Trophoblast cell (in vitro differentiated cells and primary cell): ENCODE data around the gene RABGAP1. TPM values are rescaled to one million over a fixed set of nuclear protein-coding genes. Genes with fewer than 3 reads are reported as not detected.

Source experiments
- DNase-seq, 2 donors: peaks; one replicate each; pipeline ENCODE4 v3.0.0-alpha.2; 2016
- H2AFZ ChIP-seq: 2 replicates; pipeline ENCODE4 v1.6.1; 2013; ENCODE audit warnings: low read length, moderate library complexity, mild to moderate bottlenecking; ENCODE audit not compliant: insufficient read depth, poor library complexity
- H2AK5ac ChIP-seq: 2 replicates; pipeline ENCODE4 v1.6.1; 2013; ENCODE audit warnings: mild to moderate bottlenecking, low read length
- H2BK120ac ChIP-seq: 2 replicates; pipeline ENCODE4 v1.6.1; 2013; ENCODE audit warnings: low read length, mild to moderate bottlenecking, moderate library complexity; ENCODE audit not compliant: insufficient read depth, poor library complexity
- H2BK12ac ChIP-seq: 2 replicates; pipeline ENCODE4 v1.6.1; 2013; ENCODE audit warnings: mild to moderate bottlenecking, low read length, moderate library complexity
- H2BK5ac ChIP-seq: 2 replicates; pipeline ENCODE4 v1.6.1; 2013; ENCODE audit warnings: low read length, low read depth, moderate library complexity, mild to moderate bottlenecking; ENCODE audit not compliant: poor library complexity
- H3K14ac ChIP-seq: 2 replicates; pipeline ENCODE4 v1.6.1; 2013; ENCODE audit warnings: mild to moderate bottlenecking, low read length
- H3K18ac ChIP-seq: 2 replicates; pipeline ENCODE4 v1.6.1; 2013; ENCODE audit warnings: mild to moderate bottlenecking, low read length
- H3K23ac ChIP-seq: 2 replicates; pipeline ENCODE4 v1.6.1; 2013; ENCODE audit warnings: low read length
- H3K27ac ChIP-seq: 2 replicates; pipeline ENCODE4 v1.5.1; 2013; ENCODE audit warnings: low read depth, mild to moderate bottlenecking, inconsistent platforms, low read length, moderate library complexity
- H3K27me3 ChIP-seq: 2 replicates; pipeline ENCODE4 v1.6.1; 2013; ENCODE audit warnings: inconsistent platforms, mild to moderate bottlenecking, low read length, moderate library complexity; ENCODE audit not compliant: insufficient read depth
- H3K36me3 ChIP-seq, 2 experiments: 1 replicate in 1 of 2; 2 replicates in 1 of 2; pipeline ENCODE4 v1.6.1; 2013; ENCODE audit warnings: low read length in 2 of 2, mild to moderate bottlenecking in 2 of 2, moderate library complexity in 1 of 2; ENCODE audit not compliant: insufficient read depth in 2 of 2, control insufficient read depth in 1 of 2
- H3K4ac ChIP-seq: 2 replicates; pipeline ENCODE4 v1.6.1; 2013; ENCODE audit warnings: low read depth, mild to moderate bottlenecking, low read length, moderate library complexity
- H3K4me1 ChIP-seq, 2 experiments: 1 replicate in 1 of 2; 2 replicates in 1 of 2; pipeline ENCODE4 v1.6.1; 2013; ENCODE audit warnings: low read length in 2 of 2, mild to moderate bottlenecking in 2 of 2, moderate library complexity in 1 of 2; ENCODE audit not compliant: insufficient read depth in 2 of 2, control insufficient read depth in 1 of 2
- H3K4me2 ChIP-seq: 2 replicates; pipeline ENCODE4 v1.6.1; 2013; ENCODE audit warnings: inconsistent platforms, mild to moderate bottlenecking, low read length, moderate library complexity
- H3K4me3 ChIP-seq: 2 replicates; pipeline ENCODE4 v1.5.1; 2013; ENCODE audit warnings: mild to moderate bottlenecking, low read depth, low read length, inconsistent platforms
- H3K79me1 ChIP-seq: one replicate; pipeline ENCODE4 v1.6.1; 2013; ENCODE audit warnings: low read length
- H3K79me2 ChIP-seq: 2 replicates; pipeline ENCODE4 v1.6.1; 2013; ENCODE audit warnings: low read length, mild to moderate bottlenecking; ENCODE audit not compliant: control insufficient read depth, insufficient read depth, poor library complexity
- H3K9ac ChIP-seq: 2 replicates; pipeline ENCODE4 v1.6.1; 2013; ENCODE audit warnings: mild to moderate bottlenecking, low read length
- H3K9me3 ChIP-seq: 2 replicates; pipeline ENCODE4 v1.6.1; 2013; ENCODE audit warnings: low read depth, mild to moderate bottlenecking, control low read depth, inconsistent platforms, low read length; ENCODE audit not compliant: insufficient read depth
- H4K12ac ChIP-seq: 2 replicates; pipeline ENCODE4 v1.6.1; 2013; ENCODE audit warnings: low read depth, mild to moderate bottlenecking, low read length, moderate library complexity
- H4K8ac ChIP-seq: 2 replicates; pipeline ENCODE4 v1.6.1; 2013; ENCODE audit warnings: low read depth, mild to moderate bottlenecking, low read length, moderate library complexity
- H4K91ac ChIP-seq: one replicate; pipeline ENCODE4 v1.6.1; 2013; ENCODE audit warnings: low read depth, mild to moderate bottlenecking, low read length, moderate library complexity
- WGBS: extraction: QIAGEN DNeasy Blood & Tissue Kit; methylation state at CpG from one replicate; pipeline ENCODE4 v1.1.7; 2013; ENCODE audit warnings: missing lambda C conversion rate; ENCODE audit not compliant: insufficient read length, insufficient coverage; ENCODE audit errors: extremely low coverage; 5-methylcytosine and 5-hydroxymethylcytosine counted together
- polyA plus RNA-seq: library from polyadenylated mRNA; stranded (reverse); fragments of 200-250 nt; gene quantifications from 2 replicates; pipeline ENCODE4 v1.2.3, GENCODE V29; 2013

Gene RABGAP1
- 21.3 and 22.2 TPM in 2 replicates for polyA plus RNA-seq

GRCh38 chr9:122940749-122941581 is at the start of gene RABGAP1:
Gene RABGAP1, plus strand, starts transcription at chr9:122941020. Its CDS starts 16,040 bp downstream, at chr9:122957060.
- Histone ChIP-seq H3K4me1 (peaks cover 2 to 3% of the 10 kb centered on the region in 2 experiments), H3K79me2 (peaks cover 11% of the 10 kb centered on the region), H4K12ac (peak within 1 kb of the TSS; percentile 94), H2BK12ac (peak within 1 kb of the TSS; percentile 20), H4K8ac (peak within 1 kb of the TSS; percentile 94), H2AFZ (peak within 1 kb of the TSS; percentile 88), H3K79me1 (peaks cover 10% of the 10 kb centered on the region), H3K4ac (peak within 1 kb of the TSS; percentile 52), H2BK5ac (peak within 1 kb of the TSS; percentile 96), H3K9ac (peak within 1 kb of the TSS; percentile 97), H3K27ac (peak within 1 kb of the TSS; percentile 93), H3K9me3 (no peaks in the 10 kb centered on the region), H2BK120ac (peak within 1 kb of the TSS; percentile 74), H3K36me3 (peaks cover 14 to 15% of the 10 kb centered on the region in 2 experiments), H4K91ac (peak within 1 kb of the TSS; percentile 84), H2AK5ac (peak within 1 kb of the TSS; percentile 32), H3K4me2 (peak within 1 kb of the TSS; percentile 85), H3K18ac (peak within 1 kb of the TSS; percentile 86), H3K4me3 (peak within 1 kb of the TSS; percentile 95), H3K23ac (no peak within 1 kb of the TSS), H3K14ac (peak within 1 kb of the TSS; percentile 90), H3K27me3 (no peaks in the 10 kb centered on the region)
- no CpG with 5 or more reads among the region's 54 CpGs for WGBS
- DNase-seq = peak; percentile 99 to 100

GRCh38 chr9:122897969-122898368 is 42.9 kb upstream of the RABGAP1 start:
- peaks cover 11 to 16% of the 10 kb centered on the region in 2 experiments for H3K36me3 ChIP-seq
- no peak overlapping the region for H3K14ac ChIP-seq
- WGBS = no CpG with 5 or more reads among the region's 1 CpG
- H3K27ac ChIP-seq = no peak overlapping the region
- no peak overlapping the region for H2BK12ac ChIP-seq
- no peak overlapping the region for H4K91ac ChIP-seq
- DNase-seq = no peak
- H3K9ac ChIP-seq = no peak overlapping the region
- H3K27me3 ChIP-seq = no peaks in the 10 kb centered on the region
- H3K4me3 ChIP-seq = no peak overlapping the region
- H4K8ac ChIP-seq = no peak overlapping the region
- H2BK5ac ChIP-seq = no peak overlapping the region
- no peak overlapping the region for H4K12ac ChIP-seq
- H2AK5ac ChIP-seq = no peak overlapping the region
- no peak overlapping the region for H3K4ac ChIP-seq
- H3K18ac ChIP-seq = no peak overlapping the region
- peaks cover 1% of the 10 kb centered on the region for H3K79me2 ChIP-seq
- no peak overlapping the region for H3K23ac ChIP-seq
- H2BK120ac ChIP-seq = no peak overlapping the region
- no peaks in the 10 kb centered on the region for H3K9me3 ChIP-seq
- no peak overlapping the region for H2AFZ ChIP-seq
- H3K79me1 ChIP-seq = no peaks in the 10 kb centered on the region
- no peaks in the 10 kb centered on the region for H3K4me1 ChIP-seq
- H3K4me2 ChIP-seq = no peak overlapping the region

GRCh38 chr9:122900791-122901190 is 40.0 kb upstream of the RABGAP1 start:
- H4K91ac ChIP-seq = no peak overlapping the region
- WGBS = no CpG with 5 or more reads among the region's 2 CpGs

GRCh38 chr9:122904466-122904822 is 36.4 kb upstream of the RABGAP1 start:
- no peak overlapping the region for H2BK12ac ChIP-seq
- no peaks in the 10 kb centered on the region for H3K36me3 ChIP-seq
- peak overlapping the region; percentile 75 for H4K12ac ChIP-seq
- H3K79me1 ChIP-seq = peaks cover 6% of the 10 kb centered on the region
- peak overlapping the region; percentile 81 for H2AFZ ChIP-seq
- peak overlapping the region; percentile 77 for H2BK120ac ChIP-seq
- H3K23ac ChIP-seq = no peak overlapping the region
- peak overlapping the region; percentile 75 for H3K14ac ChIP-seq
- peak overlapping the region; percentile 71 for H4K91ac ChIP-seq
- H3K9ac ChIP-seq = peak overlapping the region; percentile 97
- peak overlapping the region; percentile 89 for H4K8ac ChIP-seq
- H3K27me3 ChIP-seq = no peaks in the 10 kb centered on the region
- DNase-seq = peak; percentile 38 to 44
- peak overlapping the region; percentile 83 for H3K27ac ChIP-seq
- peak overlapping the region; percentile 69 for H3K4me2 ChIP-seq
- WGBS = no CpG with 5 or more reads among the region's 8 CpGs
- no peaks in the 10 kb centered on the region for H3K9me3 ChIP-seq
- H2BK5ac ChIP-seq = peak overlapping the region; percentile 91
- H3K18ac ChIP-seq = peak overlapping the region; percentile 60
- no peak overlapping the region for H2AK5ac ChIP-seq
- H3K4ac ChIP-seq = peak overlapping the region; percentile 95
- no peaks in the 10 kb centered on the region for H3K4me1 ChIP-seq
- peak overlapping the region; percentile 87 for H3K4me3 ChIP-seq
- peaks cover 8% of the 10 kb centered on the region for H3K79me2 ChIP-seq

More at GRCh38 chr9:122900791-122901190, 40.0 kb upstream of the RABGAP1 start:
- Histone ChIP-seq H3K18ac (no peak overlapping the region), H3K79me1 (peaks cover 6% of the 10 kb centered on the region), H3K4ac (no peak overlapping the region), H3K4me1 (no peaks in the 10 kb centered on the region), H2BK12ac (no peak overlapping the region), H2AK5ac (no peak overlapping the region), H3K9me3 (no peaks in the 10 kb centered on the region), H3K14ac (no peak overlapping the region), H3K36me3 (peaks cover 3 to 8% of the 10 kb centered on the region in 2 experiments), H3K4me2 (no peak overlapping the region), H3K23ac (no peak overlapping the region), H4K12ac (no peak overlapping the region), H4K8ac (no peak overlapping the region), H3K9ac (no peak overlapping the region), H2BK120ac (no peak overlapping the region), H3K27me3 (no peaks in the 10 kb centered on the region), H3K27ac (no peak overlapping the region), H3K79me2 (peaks cover 8% of the 10 kb centered on the region), H2BK5ac (no peak overlapping the region), H2AFZ (no peak overlapping the region), H3K4me3 (no peak overlapping the region)
- DNase-seq = no peak
